Forelimb muscle (tissue), 1 donor: ENCODE data around the gene PTDSS2. TPM values are rescaled to one million over a fixed set of nuclear protein-coding genes. Genes with fewer than 3 reads are reported as not detected.
"Not testable (repeated sequence)": the region's sequence is repeated elsewhere in the genome, so short reads cannot be mapped to it uniquely, and the experiment has no call there.

ENCODE experiments used
- DNase-seq: peaks from one replicate; pipeline ENCODE4 v3.0.0-alpha.2; 2013; ENCODE audit warnings: low read depth
- polyA plus RNA-seq: library from polyadenylated mRNA; unstranded; fragments of 120-200 nt; gene quantifications from one replicate; pipeline ENCODE4 v1.2.1, GENCODE V29; 2013; ENCODE audit not compliant: insufficient read length

PTDSS2 gene
- polyA plus RNA-seq, 1 donor: 33.3 TPM

DNA sequence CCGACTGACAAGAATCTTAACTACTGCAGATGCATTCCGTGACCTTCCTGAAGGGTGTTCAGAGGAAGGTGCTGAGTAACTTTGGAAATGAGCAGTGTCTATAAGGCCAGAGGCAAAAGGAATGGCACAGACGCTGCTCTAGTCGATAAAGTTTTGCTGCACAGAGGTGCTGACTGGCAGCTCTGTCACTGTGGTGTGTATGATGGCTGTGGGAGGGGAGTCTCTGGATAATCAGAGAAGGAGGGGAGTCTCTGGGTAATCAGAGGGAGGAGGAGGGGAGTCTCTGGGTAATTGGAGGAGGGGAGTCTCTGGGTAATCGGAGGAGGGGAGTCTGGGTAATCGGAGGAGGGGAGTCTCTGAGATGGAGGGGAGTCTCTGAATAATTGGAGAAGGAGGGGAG lies 18.4 kb downstream of the PTDSS2 start:
- DNase-seq: no peak

DNA sequence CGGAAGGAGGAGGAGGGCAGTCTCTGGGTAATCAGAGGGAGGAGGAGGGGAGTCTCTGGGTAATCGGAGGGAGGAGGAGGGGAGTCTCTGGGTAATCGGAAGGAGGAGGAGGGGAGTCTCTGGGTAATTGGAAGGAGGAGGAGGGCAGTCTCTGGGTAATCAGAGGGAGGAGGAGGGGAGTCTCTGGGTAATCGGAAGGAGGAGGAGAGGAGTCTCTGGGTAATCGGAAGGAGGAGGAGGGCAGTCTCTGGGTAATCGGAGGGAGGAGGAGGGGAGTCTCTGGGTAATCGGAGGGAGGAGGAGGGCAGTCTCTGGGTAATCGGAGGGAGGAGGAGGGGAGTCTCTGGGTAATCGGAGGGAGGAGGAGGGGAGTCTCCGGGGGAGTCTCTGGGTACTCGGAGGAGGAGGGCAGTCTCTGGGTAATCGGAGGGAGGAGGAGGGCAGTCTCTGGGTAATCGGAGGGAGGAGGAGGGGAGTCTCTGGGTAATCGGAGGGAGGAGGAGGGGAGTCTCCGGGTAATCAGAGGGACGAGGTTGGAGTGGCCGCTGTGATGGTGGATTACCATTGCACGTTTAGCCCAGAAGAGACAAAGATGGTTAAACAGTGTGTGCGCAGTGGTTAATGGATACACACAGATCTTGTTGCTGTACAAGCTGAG lies 19.1 kb downstream of the PTDSS2 start:
- DNase-seq: not testable (repeated sequence)

DNA sequence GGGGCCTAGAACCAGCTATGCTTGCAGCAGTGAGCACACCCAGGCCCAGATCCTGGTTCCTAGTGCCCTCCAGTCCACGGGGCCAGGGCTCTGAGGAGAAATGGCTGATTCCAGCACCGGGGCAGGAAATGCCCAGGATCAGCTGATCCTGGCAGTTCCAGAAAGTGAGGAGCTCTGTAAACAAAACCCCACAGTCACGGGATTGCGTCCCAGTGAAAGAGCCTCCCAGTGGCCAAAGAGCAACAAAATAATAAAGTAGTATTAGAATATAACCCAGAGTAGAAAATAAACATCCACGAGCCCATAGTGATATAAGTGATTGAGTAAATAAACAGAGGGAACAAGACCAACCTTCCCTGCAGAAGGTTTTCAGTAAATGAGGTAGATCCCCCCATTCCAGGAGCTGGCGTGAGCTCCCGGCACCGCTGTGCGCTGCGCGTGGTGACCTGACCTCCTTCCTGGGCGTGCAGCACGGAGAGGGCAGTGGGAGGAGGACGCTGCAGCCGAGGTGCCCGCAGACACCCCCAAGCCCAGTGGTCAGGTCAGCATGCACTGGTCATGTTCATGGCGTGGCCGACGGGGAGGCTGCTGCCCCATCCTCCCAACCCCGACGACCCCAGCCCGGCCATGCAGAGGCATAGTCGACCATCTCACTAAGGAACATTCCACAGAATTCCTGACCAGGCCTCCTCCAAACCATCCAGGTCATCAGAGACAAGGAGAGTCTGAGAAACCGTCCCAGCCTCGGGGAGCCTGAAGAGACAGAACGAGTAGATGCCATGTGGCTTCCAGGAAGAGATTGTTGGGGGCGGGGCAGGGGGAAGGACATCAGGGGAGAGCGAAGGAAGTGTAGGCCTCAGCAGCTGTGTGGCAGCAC lies 19.8 kb downstream of the PTDSS2 start:
- no peak for DNase-seq

DNA sequence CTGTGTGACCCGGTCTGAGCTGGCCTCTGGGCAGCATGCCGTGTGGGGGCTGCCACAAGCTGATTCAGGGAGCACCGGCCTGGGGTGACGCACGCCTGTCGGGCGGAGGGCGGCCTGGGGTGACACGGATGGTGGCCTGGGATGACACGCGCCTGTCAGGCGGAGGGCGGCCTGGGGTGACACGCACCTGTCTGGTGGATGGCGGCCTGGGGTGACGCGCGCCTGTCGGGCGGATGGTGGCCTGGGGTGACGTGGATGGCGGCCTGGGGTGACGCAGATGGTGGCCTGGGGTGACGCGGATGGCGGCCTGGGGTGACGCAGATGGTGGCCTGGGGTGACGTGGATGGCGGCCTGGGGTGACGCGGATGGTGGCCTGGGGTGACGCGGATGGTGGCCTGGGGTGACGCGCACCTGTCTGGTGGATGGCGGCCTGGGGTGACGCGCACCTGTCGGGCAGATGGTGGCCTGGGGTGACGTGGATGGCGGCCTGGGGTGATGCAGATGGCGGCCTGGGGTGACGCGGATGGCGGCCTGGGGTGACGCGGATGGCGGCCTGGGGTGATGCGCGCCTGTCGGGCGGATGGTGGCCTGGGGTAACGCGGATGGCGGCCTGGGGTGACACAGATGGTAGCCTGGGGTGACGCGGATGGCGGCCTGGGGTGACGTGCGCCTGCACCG lies 21.5 kb downstream of the PTDSS2 start:
- no peak for DNase-seq

DNA sequence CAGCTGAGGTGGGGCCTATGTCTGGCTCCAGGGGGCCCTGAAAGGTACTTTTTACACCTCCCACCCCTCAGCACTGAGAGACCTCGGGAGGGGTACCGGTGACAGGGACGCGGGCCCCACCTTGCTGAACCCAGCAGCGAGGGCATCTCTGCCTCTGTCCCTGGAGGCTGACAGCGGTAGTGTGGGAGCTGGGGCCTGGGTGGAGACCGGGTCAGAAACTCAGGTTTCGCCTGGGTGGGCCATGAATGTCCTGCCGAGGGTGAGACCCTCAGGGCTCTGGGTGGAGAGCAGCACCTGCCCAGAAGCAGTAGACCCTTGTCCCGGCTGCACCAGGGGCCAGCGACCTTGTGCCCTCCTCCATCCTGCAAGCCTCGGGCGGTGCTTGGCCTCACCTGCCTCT lies 22.2 kb downstream of the PTDSS2 start:
- DNase-seq: no peak

DNA sequence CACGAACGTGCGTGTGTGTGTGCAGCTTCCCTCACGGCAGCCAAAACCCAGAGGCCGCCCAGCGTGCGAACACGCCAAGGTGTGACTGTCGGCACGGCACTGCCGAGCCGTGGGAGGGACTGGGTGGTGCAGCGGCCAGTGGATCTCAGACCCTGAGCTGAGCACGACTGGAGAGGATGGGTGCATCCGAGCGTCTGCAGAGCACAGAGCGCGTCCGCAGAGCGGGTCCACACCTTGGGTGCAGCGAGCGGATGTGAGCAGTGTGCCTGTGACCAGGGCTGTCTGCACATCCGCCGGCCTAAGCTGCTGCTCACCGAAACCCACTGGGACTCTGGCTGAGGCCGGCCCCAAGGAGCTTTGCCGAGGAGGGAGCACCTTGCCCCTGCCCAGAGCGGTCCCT lies 22.7 kb downstream of the PTDSS2 start:
- DNase-seq: no peak

DNA sequence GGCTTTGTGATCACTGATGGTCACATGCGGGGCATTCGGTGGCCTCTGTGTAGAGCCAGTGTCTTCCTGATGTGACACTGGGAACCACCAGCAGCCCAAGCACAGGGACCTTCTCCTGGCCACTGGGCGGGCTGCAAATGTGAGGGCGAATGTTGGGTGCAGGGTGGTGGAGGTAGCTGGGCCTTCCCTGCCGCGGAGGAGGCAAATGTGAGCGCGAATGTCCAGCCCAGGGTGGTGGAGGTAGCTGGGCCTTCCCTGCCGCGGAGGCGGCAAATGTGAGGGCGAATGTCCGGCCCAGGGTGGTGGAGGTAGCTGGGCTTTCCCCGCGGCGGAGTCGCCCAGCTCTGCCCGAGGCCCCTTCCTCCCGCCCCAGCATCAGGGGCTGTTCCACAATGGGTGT lies 23.3 kb downstream of the PTDSS2 start:
- DNase-seq: no peak

DNA sequence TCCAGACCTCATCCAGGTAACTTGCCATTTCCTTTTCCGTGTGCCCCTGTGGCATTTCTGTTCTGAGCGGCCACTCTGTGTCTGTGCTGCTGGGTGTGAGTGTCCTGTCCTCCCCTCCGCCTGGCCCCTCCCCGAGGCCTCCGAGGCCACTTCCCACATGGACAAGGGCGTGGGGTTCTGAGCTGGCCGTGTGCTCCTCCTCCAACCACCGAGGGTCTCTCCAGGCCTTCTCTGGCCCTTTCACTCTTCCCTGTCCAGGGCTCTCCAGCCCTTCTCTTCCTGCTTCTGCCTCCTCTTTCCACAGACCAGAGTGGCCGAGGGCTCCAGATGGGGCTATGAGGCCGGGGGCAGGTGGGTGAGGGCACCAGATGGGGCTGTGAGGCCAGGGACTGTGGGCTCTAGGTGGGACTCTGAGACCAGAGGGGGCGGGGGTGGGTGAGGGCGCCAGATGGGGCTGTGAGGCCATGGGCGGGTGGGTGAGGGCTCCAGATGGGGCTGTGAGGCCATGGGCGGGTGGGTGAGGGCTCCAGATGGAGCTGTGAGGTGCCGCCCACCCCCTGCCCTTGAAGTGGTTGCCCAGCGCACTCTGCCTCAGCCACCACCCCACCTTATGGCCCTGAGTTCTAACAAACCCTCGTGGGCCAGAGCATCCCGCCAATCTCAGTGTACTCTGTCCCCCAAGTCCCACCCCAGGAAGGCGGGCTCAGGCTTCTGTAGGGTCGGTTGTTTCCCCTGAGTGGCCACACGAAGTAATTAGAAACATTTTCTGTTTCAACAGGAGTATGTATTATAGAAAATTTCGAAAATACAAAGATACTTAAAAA lies 24.1 kb downstream of the PTDSS2 start:
- no peak for DNase-seq

DNA sequence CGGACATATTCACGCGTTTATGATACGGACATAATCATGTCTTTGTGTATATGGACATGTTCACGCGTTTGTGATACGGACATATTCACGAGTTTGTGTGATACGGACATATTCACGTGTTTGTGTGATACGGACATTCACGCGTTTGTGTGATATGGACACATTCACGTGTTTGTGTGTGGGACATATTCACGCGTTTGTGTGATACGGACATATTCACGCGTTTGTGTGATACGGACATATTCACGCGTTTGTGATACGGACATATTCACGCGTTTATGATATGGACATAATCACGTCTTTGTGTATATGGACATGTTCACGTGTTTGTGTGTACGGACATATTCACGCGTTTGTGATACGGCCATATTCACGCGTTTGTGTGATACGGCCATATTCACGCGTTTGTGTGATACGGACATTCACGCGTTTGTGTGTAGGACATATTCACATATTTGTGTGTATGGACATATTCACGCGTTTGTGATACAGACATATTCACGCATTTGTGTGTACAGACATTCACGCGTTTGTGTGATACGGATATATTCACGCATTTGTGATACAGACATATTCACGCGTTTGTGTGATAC lies 24.9 kb downstream of the PTDSS2 start:
- DNase-seq: no peak

DNA sequence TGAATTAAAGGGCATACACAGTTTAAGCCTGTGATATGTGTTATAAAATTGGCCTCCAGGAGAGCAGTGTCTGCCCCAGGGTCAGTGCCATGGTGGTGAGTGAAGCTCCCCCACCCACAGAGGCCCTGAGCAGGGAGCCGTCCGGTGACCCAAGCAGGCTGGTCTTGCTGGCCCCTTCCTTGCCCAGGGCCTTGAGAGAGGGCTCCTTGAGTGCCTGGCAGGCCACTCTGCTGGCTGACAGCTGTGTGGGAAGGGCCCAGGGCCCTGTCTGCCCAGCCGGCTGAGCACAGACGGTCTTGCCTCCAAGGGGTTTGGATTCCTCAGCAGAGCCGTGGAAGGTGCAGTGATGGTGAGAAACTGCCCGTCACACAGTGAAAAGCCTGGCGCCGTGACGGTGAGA lies 25.9 kb downstream of the PTDSS2 start:
- DNase-seq: no peak

DNA sequence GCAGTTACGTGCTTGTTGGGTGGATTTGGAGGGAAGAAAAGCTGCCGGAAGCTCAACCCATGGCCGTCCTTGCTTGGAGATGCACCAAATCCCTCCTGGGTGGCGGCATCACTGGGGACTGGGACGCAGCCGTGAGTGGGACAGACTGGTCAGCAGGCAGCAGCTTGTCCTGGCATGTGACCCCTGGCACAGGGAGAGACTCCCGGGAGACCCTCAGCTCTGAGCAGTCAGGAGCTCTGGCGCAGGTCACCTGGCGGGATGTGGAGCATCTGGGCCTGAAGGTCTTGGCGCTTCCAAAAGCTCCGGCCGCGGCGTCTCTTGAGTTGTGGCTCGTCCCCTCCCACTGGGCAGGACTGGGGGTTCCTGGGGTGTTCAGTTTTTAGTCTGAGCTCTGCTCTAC lies 26.3 kb downstream of the PTDSS2 start:
- no peak for DNase-seq

DNA sequence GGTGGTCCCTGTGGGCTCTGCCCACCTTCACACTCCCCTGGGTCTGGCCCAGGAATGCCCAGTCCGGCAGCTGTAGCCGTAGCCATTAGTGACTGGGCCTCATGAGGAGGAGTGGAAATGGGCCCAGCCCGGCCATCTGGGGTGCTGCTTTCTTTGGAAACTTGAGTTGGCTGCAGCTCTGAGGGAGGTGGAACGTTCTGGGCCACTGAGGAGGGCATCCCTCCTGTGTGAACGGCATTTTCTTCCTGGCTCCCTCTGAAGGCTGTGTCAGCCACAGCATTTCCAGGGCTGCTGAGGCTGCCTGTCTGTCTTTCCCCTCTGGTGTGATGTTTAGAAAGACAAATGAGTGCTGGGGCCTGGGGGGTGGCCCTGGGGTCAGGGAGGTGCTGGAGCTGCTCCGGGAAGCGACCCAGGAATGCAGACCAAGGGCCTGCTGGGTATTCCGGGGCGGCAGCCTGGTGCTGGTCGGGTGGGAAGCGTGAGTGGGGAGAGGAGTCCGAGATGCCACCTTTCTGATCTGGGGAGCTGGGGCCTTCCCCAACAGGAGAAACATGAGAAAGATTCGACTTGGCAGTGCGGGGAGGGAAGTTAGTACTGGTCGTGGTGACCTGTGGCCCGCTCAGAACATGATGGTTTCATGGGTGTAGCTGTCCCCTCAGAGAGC lies 27.1 kb downstream of the PTDSS2 start:
- DNase-seq: no peak

DNA sequence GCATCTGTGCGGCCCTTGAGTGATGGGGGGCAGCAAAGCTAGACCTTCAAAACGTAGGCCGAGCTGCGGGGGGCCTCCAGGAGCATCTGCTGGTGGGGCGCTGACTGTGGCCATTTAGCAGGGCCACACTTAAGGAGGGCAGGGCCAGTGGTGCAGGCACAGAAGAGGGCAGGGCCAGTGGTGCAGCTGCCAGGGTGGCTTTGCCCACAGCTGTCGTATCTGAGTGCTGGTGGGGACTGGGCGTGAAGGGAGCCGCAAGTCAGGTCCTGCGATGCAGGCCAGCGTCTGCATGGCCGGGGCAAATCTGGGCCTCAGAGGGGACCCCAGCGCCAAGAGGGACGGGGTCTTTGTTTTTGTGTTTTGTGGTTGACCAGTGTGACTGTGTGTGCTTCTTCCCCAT lies 29.2 kb downstream of the PTDSS2 start:
- no peak for DNase-seq

DNA sequence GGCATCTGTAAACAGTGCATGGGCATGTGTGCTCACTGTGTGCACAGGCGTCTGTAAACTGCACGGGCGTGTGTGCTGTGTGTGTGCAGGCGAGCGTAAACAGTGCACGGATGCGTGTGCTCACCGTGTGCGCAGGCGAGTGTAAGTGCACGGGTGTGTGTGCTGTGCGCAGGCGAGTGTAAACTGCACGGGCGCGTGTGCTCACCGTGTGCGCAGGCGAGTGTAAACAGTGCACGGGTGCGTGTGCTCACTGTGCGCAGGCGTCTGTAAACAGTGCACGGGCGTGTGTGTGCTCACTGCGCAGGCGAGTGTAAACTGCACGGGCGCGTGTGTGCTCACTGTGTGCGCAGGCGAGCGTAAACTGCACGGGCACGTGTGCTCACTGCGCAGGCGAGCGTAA lies 34.5 kb downstream of the PTDSS2 start:
- DNase-seq: no peak

DNA sequence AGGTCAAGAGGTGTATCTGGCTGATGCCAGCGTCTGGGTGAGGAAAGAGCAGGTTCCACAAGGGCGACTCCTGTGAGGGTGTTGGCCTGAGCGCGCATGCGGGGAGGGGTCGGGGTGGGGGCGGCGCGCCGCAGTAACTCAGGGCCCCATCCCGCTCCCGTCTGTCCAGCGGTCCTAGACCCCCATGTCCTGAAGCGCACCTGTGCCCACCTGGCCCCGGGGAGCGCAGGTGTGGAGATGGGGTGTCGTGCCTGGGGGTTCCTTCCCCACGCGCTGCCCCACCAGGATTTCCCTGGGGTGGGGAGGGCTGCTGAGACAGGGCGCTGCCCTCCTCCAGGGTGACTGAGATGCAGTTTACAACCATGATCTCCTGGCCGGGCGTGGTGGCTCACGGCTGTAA lies 36.1 kb downstream of the PTDSS2 start:
- DNase-seq: no peak

DNA sequence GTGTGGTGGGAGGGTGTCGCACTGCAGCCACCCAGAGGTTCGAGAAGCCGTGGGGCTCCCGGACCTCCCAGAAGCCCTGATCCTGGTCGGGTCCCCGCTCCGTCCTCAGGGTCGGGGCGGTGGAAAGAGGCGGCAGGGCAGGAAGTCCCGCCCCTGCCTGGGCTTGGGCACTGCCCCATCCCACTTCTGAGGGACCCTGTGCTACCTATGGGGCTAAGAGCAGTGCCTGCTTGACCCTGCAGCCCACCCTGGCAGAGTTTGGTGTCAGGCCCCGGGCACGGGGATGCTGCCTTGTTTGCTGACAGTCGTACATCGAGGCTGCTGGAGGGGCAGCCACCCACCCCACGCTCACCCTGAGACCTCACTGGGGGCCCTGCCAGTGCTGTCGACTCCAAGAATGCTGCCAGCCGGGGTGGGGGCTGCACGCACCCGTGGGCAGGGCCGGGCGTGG lies 37.5 kb downstream of the PTDSS2 start:
- DNase-seq: no peak

DNA sequence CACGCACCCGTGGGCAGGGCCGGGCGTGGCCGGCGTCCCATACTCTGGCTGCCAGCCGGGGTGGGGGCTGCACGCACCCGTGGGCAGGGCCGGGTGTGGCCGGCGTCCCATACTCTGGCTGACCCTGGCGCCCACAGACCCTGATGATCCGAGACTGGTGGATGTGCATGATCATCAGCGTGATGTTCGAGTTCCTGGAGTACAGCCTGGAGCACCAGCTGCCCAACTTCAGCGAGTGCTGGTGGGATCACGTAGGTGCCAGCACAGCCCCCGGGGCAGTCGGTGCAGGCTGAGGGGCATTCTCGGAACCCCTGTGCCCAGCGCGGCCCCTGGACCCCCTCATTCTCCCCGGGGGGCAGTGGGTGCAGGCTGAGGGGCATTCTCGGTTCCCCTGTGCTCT lies 38.0 kb downstream of the PTDSS2 start:
- DNase-seq: no peak

DNA sequence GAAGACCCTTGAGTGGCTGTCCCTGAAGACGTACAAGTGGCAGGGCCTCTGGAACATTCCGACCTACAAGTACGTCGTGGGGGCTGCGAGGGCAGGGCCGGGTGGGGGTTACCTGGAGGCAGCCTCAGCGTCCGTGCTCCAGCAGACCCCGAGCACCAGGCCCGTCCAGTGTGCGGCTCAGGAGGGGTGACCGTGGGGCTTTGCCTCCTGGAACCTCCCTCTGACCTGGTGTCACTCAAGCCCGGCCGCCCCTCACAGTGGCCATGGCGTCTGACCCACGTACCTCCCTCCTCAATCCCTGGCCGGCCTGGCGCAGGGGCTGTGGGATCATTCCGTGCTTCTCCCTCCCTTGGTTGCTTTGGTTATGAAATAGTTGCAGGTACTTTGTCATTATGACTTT lies 38.5 kb downstream of the PTDSS2 start:
- DNase-seq: no peak

DNA sequence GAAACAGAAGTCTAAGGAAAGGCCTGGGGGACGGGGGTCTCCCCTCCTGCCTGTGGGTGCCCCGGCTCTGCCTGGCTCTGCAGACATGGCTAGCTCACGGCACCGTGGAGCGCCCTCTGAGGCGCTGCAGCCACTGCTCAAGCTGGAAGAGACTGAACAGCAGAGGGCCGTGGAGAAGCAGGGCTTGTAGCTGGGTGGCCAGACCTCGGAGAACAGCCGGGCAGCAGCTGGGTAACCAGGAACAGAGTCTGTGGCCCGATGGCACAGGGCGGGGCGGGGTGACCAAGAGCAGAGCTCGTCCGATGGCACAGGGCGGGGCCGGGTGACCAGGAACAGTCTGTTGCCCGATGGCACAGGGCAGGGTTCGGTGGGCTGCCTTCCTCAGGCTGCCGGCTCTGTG lies 38.9 kb downstream of the PTDSS2 start:
- DNase-seq: no peak

DNA sequence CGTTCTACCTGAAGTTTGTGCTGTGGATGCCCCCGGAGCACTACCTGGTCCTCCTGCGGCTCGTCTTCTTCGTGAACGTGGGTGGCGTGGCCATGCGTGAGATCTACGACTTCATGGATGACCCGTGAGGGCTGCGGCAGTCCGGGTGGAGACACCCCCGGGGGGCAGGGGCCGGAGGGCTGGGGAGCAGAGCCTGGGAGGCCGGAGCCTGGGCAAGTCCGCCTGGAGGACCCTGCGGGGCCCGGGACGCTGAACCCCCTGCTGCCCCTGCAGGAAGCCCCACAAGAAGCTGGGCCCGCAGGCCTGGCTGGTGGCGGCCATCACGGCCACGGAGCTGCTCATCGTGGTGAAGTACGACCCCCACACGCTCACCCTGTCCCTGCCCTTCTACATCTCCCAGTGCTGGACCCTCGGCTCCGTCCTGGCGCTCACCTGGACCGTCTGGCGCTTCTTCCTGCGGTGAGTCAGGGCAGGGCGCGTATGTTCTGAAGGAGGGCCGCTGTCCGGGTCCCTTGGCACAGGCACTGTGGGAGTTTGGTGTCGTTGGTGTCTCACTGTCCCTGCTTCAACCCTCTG lies 39.6 kb downstream of the PTDSS2 start:
- no peak for DNase-seq
